UCSD-AML1 (cell line): ENCODE data around the gene AKT3.

ENCODE experiments used
- DNase-seq: peaks from one replicate; lab custom pipeline; 2025; ENCODE audit not compliant: unreplicated experiment; lab: John Stamatoyannopoulos, UW

AKT3 gene

DNA sequence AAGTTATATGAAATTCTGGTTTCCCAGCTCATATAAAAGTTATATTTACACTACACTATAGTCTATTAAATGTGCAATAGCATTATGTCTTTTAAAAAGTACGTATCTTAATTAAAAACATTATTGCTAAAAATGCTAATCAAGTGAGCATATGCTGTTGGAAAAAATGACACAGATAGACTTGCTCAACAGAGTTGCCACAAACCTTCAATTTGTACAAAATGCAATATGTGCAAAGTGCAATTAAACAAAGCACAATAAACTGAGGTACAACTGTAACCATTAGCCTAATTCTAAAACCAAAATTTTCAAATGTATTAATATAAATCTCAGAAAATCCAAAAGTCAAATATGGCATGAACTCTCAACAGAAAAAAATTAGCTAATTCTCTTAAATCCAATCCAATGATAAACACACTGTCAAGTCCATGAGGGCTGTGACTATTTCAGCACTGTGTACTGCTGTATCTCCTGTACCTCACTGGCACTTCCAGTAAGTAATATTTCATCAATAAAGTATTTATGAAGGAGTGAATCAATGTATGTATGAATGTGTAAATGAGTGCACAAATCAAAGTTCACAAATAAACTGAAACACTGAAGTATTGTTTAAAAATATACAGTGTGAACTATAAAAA is 116.3 kb downstream of the AKT3 start:
- DNase-seq = no peak

DNA sequence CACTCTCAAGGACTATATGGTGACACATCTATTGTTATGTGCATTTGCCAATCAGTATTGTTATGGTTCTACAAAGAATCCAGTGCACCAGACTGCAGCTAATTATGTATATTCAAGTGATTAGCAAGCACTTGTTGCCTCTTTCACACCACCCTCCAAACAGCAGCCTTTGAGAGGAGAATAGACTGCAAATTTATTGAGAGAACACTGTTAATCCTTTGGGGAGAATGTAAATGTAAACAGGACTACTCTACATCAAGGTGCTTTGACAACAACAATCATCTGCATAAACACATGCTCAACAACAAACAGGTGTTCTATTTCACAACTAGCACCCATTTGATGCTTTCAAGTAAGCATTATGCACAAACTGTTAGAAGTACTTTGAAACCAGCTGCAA is 117.4 kb downstream of the AKT3 start:
- no peak for DNase-seq

DNA sequence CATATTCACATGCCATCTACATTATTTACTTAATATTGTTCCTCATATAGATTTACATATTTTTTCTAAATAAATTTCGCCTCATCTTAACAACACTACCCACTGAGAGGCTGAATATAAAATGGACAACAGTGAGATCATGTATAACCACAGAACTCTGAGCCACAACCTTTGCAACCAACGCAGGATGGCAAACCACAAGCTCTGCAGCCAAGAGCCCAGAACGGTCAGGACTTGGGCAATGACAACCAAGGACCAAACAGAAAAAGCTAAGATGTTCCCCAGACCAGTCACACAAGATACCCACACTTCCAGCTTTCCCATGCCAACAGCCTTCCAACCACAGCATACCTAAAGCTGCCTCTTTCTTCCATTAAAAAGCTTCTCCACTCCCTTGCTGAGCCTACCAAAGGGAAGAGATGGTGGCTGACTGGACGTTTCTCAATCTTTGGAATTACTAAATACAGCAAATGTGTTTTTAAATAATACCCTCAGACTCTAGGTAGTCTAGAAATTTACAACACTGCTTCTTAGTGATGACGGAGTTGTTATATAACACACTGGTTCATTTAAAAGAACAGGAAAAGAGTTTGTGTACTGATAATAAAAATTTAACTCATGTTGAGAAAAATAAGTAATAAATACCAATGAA is 117.9 kb downstream of the AKT3 start:
- DNase-seq = no peak

DNA sequence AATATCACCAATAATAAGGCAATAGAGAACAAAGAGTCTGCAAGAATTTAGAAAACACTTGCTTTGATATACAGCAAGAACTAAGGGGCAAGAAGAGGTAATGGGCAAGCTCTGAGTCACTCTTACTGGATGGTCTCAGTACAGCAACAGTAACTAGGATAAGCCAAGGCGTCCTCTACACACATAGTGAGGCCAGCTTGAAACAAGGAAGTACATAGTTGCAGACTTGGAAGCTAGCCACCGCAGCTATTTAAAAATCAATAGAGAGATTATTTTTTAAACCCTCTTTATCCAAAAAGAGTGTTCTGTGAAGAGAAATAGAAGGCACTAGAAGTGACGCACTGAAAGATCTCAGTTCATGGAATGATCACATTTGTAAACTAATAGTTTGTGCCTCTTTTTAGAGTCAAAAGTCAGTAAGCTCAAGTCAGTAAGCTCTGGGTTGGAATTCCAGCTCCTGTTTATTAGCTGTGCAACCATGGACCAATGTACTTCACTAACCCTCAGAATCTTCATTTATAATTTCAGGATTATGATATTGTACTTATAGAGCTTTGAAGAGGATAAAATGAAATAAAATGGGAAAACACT is 118.6 kb downstream of the AKT3 start:
- no peak for DNase-seq

DNA sequence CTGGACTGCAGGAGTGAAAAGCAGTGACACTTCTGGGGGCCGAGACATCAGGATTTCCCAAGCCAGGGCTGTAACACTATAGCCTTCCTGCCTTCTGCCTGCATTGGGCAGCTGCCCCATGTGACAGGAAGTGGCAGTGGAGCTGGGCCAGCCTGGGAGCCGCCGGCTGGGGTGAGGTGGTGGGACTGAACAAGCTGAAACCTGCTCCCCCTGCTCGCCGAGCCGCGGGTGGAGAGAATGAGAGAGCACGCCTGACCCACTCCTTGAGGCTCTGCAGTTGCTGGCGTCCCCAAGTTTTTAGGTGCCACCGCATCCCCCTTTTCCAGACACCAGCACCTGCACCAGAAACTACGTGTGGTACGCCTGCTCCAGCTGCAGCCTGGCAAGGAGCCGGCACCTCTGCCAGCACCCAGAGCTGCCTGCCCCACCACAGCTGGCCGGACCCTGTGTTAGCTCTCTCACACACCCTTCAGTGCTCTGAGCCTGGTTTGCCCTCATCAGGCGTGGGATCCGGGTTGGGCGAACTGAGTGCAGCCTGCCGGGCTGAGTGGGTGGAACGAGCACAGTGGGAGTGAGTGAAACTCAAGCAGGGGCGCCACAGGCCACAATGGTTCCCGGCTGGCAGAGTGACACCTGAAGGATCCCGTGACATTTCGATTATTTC is 119.4 kb downstream of the AKT3 start:
- DNase-seq = no peak

DNA sequence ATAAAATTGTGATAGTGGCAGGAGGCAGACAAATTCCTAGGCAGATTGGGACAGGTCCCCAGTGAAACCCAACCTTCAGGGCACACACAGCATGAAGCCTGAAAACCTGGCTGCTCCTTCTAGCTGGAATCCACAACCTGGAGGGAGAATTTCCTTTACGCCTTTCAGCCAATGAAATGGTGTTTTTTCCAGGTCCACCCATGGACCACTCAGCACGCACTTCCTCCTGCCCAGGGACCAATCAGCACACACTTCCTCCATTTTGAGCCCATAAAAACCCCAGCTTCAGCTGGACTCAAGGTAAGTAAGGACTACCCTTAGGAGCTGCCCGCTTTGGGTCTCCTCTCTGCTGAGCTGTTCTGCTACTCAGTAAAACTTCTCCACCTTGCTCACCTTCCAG is 120.1 kb downstream of the AKT3 start:
- DNase-seq = no peak

DNA sequence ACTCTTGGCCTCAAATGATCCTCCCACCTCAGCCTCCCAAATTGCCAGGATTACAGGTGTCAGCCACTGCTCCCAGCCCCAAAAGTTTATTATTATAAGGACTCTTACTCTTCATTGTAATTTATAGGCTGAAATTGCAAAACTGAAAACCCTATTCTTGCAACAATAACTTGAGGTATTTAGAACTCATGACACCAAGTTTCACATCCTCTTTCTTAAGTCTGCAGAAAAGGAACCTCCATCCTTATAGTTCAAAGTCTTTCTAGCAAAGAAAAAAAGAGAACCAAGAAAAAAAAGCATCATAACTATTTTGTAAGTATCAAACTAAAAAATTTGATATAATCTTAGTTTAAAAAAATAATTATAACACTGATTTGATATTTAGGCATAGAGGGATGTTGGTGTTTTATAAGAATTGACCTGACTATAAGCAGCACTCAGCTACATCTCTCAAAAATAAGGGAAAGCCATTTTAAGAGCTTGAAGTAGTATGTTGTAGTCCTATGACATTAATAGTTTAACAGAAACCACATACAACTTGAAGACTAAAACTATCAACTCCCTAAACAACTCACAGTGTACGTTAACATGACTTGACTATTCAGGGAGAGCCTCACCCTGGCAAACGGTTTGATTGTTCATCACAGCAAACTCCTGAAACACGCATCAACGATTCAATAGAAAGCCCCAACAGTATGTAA is 122.4 kb downstream of the AKT3 start:
- no peak for DNase-seq

DNA sequence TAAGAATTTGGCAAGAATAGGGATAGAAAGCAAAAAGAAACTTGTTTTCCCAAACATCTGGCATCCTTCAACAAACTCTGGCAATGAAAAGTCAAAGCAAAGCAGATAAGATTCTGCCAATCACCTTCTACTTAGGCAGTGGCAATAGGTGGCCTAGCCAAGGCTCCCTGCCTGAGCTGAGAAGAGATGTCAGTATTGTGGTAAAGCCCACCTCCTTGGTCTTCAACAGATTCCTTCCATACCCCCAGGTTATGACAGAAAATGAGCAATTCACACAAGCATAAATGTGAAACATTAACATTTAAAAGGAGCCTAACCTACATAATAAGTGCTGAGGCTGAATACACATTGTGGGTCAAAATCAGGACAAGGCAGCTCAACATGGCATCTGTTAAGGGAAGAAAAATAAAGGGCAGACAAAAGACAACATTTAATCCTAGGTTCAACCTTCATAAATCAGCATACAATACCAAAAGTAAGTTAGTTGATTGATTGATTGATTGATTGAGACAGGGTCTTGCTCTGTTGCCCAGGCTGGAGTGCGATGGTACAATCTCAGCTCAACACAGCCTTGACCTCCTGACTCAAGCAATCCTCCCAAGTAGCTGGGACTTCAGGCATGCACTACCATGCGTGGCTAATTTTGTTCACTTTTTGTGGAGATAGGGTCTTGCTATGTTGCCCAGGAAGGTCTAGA is 123.1 kb downstream of the AKT3 start:
- no peak for DNase-seq

DNA sequence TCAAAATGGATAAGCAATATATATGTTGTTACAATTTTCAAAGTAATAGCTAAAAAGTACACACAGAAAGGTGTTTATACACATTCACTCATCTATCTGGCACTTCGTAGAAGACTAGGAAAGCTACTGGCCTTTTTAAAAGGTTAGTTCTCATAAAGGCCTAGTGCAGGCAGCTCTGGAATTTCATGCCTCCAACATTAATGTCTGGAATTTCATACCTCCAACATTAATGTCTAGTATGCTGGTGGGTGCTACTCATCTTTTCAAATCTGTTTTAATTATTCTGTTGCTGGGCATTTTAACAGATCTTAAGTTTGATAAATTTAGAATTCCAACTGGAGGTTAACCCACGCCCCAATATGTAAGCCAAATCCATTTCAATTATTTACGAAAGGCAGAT is 124.2 kb downstream of the AKT3 start:
- DNase-seq = no peak

DNA sequence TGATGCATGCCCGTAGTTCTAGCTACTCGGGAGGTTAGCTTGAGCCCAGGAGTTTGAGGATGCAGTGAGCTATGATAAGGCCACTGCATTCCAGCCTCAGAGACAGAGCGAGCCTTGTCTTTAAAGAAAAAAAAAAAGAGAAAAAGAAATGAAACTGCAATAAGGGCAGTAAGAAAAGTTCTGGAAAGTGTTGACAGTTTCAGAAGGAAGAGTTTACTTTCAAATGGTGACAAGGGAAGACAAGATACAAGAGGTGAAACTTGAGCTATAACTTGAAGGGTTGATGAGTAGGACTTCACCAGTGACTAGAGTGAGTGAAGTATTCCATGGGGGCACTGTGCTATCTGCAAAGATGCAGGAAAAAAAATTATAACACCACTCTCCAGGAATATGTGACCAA is 125.0 kb downstream of the AKT3 start:
- no peak for DNase-seq

DNA sequence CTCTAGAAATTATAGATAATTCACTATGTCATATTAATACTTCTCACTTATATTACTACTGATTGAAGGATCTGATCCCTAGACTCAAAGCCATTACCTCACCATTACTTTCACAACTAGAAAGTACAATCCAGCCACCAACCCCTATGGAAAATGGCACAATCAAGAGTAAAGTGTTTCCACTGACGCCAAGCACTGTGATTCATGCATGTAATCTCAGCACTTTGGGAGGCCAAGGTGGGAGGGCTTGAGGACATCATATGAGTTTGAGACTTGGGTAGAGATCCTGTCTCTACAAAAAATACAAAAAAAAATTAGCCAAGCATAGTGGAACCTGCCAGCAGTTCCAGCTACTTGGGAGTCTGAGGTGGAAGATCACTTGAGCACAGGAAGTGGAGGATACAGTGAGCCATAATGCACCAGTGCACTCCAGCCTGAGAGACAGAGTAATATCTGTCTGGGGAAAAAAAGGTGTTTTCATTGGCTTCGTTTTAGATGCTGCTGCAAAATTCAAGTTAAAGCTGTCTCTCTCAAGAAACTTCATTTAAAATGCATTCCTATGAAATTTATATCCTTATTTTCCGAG is 126.5 kb downstream of the AKT3 start:
- DNase-seq = no peak

DNA sequence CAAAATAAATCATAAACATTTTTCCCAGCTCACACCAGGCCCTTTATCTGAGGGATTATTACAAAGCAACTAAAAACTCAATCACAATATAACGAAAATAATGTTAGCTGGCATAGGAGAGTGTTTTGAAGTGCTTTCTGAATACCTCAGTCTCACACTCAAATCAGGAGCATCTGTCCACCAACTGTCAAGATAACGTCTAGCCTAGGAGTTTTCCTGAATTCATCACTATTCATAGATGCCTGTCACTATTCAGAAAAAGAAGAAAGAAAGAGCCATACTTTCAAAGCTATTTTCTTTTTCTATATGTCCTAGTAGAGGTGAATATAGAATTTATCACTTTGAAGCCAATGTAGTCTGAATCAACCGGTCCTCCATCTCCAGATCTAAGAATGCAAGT is 127.0 kb downstream of the AKT3 start:
- DNase-seq = no peak

DNA sequence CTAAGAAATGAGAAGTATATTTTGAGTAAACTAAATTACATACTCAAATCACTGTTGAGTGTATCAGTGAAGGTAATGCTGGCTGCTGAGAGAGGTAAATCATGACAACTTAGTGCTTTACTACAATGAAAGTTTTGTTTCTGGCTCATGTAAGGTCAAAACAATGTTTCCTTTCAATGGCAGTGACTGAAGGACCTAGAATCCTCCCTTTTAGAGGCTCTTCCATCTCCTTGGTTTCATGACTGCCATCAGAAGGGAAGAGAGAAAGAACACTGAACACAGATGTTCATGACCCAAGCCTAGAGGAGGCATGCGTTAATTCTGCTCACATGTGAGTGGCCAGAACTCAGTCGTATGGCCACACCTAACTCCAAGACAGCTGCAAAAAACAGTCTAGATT is 130.6 kb downstream of the AKT3 start:
- no peak for DNase-seq

DNA sequence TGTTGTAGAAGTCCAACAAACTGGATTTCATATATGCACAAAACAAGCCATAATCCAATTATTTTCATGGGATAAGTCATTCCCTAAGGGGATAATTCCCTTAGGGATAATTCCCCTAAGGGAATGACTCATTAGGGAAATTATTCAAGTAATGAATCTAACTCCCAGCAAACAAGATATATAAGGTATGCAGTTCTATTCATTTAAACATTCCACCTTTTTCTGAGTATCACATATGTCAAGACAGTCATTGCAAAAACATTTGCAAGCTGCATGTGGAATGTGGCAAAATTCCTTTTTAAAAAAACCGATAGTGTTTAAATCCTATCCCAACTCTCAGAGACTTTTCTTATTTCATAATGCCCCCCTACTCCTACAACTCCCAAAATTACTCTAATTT is 131.2 kb downstream of the AKT3 start:
- no peak for DNase-seq

DNA sequence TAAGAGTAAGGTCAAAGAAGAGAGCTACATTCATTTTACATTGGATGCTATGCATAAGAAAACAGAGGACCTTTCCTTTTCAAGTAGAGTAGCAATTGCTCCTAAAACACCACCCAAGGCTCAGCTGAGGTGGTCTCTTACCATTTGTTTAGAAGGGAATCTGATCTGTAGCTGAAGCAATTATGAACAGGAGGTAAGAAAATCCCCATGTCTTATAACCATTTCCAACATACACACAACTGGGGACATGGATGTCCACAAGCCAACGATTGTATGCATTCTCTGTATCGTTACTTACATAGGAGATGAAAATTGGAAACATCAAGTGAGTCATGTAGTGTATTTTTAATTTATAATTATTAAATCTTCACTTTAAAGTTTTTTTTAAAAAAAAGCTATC is 132.0 kb downstream of the AKT3 start:
- no peak for DNase-seq

DNA sequence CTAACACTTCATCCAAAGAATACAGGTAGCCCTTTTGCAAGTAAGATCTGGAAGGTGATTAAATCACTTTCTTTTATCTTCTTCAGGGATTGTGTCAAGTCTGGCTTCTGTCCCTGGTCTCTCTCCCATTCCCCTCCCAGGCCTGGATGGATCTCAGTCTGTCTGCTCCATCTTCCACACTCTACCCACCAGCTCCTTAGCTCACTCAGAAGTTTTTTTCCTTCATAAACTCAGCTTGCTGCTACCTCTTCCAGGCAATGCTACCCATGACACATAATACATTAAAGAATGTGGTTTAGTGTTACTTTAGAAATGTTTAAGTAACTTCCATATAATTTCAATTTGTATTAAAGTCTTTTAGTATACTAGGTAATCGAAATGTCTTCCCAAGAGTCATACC is 133.1 kb downstream of the AKT3 start:
- no peak for DNase-seq

DNA sequence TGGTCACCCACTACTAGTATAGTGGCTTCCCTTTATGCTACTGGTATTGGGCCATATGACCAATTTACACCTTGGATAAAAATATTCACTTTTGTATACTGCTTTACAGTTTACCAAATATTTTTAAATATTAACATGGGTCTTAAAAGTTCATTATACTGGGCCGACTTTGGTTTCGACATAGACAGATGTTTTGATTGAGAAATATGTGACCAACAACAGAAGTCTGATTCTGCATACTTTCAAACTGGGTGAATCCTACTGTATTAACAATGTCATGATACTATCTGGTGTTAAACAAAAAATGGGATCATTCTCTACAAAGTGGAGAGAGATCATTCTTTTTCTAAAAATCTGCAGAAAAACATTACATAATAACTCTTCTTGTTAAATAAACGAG is 134.8 kb downstream of the AKT3 start:
- DNase-seq = no peak

DNA sequence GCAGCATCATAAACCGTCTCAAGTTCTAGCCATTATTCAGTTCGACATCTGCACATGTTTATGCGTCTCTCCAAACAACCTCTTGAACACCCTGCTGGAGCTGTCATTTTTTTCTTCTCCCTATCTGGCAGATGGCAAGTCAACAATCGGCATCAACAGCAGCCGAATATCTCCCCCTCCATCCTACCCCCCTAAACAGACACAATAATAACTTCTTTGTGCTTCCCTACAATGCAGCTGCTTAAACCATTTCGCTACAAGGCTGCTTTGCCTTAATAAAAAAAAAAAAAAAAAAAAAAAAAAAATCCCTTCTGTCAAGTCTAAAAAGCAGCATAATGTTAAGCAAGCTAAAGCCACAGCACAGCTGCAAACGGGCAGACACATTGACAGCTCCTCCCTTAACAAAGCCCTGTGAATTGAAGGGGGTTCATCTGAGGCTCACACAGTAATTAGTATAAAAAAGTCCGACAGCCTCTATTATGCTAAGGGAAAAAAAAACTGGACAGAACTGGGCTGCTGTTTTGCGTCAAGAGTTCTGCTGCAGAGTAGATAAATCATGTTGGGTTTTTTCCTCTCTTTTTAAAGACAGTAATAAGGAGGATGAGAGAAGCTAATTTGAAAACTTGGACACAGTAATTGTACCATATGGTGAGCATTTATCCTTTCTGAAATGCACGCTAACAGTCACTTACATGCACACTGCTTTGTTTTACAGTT is 136.4 kb downstream of the AKT3 start:
- DNase-seq = no peak

DNA sequence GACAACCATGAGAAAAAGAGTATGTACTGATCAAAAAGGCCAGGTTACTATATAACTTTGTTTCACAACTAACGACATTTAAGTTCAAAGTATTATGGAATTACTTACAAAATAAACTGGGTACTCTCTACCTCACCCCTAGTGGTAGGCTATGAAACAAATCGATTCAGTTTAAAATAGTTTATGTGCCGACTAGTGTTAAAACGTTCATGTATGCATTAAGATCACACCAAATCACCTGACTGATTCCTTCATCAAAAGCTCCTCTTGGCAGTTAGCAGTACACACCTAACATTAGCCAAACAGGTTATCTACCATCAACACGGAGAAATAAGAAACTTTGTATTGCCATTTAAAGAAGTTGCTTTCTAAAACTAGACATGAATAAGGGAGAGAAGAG is 137.1 kb downstream of the AKT3 start:
- no peak for DNase-seq

DNA sequence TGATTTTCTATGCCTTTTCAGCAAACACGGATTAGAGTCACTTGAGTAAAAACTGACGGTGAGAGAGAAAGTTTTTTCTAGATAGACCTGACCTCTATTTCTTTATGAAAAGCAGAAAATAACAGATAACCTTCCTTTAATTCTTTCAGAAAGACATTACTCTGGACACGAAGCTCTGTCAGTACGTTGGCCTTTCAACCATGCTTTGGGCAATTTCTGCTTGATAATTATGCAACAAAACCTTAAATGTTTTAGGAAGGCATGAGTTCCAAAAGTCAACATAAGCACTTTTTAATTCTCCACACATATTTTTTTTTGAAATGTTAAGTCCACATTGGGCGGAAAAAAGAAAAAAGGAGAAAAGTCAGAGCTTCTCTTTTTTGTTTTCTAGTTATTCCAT is 137.8 kb downstream of the AKT3 start:
- no peak for DNase-seq
